HG03045 (cell line): ENCODE results near the gene CARS1.

ENCODE experiments used
- ATAC-seq: cut with Tn5 transposase; IDR thresholded peaks from one replicate; pipeline ENCODE4 v1.9.1; 2021; ENCODE audit warnings: mild to moderate bottlenecking, moderate library complexity; ENCODE audit not compliant: unreplicated experiment

Gene CARS1

GRCh38 chr11:3010521-3011275 lies 46.5 kb downstream of the CARS1 start:
- ATAC-seq: no peak

DNA sequence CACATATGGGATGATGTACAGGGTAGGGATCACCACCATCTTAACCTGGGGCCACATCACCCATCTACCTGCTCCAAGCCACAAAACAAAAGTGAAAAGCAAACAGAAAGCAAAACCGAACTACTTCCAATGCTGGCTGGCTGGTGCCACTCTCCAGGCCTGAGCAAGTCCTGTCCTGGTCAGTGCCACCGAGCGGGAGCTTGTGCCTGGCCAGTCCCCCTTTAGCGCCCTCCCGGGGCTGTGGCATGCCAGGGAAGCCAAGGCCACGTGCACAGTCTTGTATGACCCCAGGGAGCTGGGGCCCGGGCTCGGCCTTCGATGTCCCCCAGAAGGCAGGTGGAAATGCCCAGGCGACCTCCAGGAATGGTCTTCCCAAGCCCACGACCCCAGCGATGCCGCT lies 47.2 kb downstream of the CARS1 start:
- no peak for ATAC-seq

- no peak for ATAC-seq
Measured at GRCh38 chr11:3009481-3009880, 47.7 kb downstream of the CARS1 start.

- no peak for ATAC-seq
Measured at GRCh38 chr11:3008746-3009336, 48.4 kb downstream of the CARS1 start.

DNA sequence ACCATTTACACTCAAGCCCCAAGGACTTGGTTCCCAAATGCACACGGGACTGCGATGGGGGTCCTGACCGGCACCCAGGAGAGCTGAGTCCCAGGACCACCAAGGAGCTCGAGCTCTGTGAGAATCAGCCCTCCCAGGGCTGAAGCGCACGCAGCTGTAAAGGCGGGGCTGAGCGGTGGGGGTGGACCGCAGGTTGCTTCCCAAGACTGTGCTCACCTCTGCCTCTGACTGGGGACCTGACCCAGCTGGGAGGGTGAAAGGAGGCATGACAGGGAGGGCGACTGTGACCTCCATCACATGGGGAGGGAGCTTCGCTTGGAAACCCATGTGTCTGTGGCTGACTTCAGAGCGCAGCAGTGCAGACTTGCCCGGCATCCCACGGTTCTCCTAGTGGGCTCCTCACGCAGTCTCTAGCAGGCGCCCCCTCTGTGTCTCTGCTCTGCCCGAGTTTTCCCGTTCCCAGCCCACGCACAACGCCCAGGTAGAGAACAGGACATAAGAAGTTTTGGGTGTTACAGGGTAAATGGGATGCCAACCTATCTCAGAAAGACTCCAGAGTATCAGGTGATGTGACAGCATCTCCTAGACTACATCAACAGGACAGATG lies 49.7 kb downstream of the CARS1 start:
- ATAC-seq: no peak

- ATAC-seq: no peak
Measured at GRCh38 chr11:3006505-3007260, 50.5 kb downstream of the CARS1 start.

GRCh38 chr11:3004481-3004880 lies 52.7 kb downstream of the CARS1 start:
- no peak for ATAC-seq

GRCh38 chr11:3003396-3004231 lies 53.6 kb downstream of the CARS1 start:
- ATAC-seq: no peak

GRCh38 chr11:3002871-3003270 lies 54.4 kb downstream of the CARS1 start:
- ATAC-seq: no peak

- ATAC-seq: no peak
Measured at GRCh38 chr11:3002351-3002861, 54.8 kb downstream of the CARS1 start.

GRCh38 chr11:3001496-3001895 lies 55.7 kb downstream of the CARS1 start:
- ATAC-seq: no peak

DNA sequence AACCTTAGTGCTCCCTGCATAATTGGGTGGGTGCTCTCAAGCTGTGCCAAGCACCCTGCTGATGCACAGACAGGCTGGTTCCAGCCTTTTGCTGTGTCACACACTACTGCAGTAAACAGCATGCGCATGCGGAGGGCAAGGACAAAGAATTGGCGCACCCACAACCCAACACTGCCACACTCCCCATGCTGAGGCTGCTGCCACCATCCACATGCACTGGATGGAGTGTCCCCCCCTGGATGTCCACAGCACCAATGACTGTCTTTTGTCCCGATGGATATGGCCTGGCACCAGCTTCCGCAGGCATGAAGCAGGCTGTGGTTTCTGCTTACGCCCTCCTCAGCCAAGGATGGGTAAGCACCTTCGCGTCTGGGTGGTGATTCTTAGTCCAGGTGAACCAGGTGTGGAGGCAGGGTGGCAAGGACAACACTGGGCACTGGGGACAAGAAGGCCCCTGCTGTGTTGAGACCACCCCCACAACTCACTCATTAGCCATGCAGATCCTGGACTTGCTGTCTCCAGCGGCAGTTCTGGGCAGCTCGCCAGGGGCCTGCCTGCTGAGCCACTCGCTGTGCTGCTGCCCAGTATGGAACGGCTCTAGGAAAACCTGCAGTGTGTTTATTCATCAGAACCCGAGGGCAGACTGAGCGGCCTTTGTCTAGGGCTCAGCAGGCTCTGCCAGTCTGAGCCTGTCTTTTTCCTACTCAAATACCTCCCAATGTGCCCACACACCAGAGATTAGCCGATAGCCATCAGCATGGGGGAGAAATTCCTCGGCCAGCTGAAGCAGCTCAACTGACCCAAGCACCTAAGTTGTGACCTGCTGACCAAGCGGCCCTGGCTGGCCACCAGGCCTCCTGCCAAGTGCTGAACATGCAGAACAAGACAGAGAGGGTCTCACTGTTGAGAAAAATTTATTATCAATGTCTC lies 56.9 kb downstream of the CARS1 start:
- ATAC-seq: no peak

DNA sequence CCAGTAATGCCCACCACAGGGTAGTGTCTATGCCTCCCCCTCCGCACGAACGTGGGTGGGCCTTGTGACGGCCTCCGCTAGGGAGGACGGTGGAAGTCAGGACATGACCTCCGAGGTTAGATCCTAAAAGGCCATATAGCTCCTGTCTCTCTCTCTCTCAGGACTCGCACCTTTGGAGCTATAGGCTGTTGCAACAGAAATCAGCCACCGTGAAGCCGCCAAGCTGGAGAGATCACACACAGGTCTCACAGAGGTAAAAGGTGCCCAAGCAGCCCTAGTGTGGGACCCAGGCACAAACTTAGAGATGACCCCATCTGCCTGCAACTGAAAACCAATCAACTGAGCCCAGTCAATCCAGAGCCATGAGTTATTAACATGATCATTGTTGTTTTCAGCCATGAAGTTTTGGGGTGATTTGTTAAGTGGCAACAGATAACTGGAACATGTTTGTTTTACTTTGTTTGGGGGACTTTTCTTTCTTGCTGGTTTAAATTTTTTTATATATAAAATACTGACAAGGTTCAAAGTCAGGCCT lies 57.7 kb downstream of the CARS1 start:
- ATAC-seq: no peak

DNA sequence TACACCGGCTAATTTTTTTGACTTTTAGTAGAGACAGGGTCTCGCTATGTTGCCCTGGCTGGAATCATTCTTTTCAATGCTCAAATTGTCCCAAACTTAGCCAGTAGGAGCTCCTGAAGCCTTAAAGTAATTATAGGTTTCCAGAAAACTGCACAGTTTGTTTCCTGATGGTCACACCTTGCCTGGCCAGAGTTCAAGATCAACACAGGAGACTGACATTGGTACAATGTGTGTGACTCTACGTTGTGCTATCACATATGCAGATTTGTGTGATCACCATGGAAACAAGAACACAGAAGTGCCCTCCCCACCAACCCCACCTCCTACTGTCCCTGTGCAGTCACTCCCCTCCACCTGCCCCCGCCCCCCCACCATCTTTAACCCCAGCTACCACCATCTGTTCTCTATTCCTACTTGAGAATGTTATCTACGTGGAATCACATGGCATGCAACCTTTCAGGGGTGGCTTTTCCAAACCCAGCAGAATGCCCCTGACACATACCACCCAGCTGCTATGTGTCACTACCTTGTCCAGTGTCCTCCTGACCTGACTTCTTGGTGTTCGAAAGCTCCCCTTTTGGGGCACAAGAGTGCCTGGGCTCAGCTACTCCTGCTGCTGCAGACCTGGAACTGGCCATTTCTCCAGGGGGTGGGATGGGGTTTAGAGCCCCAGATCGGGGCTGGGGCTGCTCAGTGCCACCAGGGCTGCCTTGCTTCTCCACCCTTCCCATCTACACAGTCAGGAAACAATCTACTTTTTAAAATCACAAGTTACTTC lies 59.0 kb downstream of the CARS1 start:
- no peak for ATAC-seq

GRCh38 chr11:2997406-2997805 lies 59.8 kb downstream of the CARS1 start:
- no peak for ATAC-seq

DNA sequence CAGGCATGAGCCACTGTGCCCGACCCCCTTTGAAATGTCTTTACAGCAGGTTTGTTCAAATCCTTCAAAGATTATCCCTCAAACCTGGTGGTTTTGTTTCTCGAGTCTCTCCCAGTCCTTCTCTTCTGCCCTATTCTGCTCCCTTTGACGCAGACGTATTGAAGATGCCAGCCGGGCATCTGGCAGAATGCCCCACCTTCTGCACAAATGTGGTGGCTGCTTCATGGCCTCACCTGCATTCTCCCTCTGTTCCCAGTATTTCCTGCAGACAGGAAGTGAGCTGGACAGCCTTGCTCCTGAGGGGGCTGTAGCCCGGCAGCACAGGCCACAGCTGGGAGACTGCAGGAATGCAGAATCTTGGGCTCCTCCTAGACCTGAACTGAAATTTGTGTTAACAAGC lies 60.2 kb downstream of the CARS1 start:
- ATAC-seq: no peak

DNA sequence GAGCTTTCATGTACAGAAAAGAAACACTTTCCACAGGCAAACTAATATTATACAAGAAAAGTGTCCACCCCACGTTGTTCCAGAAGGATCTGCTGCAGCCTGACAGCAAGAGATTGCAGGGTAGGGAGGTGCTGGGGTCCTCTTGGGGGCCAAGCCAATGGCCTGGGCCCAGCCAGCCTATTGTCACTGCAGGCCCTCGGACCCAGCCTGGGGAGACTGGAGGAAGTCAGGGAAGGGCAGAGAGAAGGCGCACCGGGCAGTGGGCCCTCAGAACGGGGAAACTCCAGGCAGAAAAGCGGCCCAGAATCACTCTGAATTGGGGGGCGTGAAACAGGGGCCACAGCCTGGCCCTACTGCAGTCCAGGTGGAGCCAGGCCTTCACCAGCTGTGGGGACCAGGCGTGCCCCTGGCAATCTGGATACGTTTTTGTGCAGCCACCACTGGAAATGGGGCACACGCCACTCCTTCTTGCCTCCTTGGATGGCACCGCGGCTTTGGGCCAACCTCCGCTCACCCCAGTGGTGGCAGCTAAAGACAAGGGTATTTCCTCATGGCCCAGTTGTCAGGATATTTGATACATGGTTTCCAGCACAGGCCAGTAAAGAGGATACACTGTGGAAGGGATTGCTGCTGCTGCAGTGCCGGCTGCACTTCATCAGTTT lies 61.2 kb downstream of the CARS1 start:
- ATAC-seq: no peak

GRCh38 chr11:2995031-2995561 lies 62.1 kb downstream of the CARS1 start:
- no peak for ATAC-seq
